Coronary artery (tissue), 2 donors: ENCODE measurements around the gene MYBPHL.

Experiments used
- DNase-seq: peaks from one replicate; pipeline ENCODE4 v3.0.0-alpha.2; 2017; ENCODE audit warnings: low spot score
- H3K27ac ChIP-seq, 2 donors: fragments of 200-600 bp; sonication (generic); one replicate each; pipeline ENCODE4 v1.5.1; 2016 to 2019
- H3K4me3 ChIP-seq: fragments of 200-600 bp; sonication (generic); 2 replicates; pipeline ENCODE4 v1.5.1; 2016; ENCODE audit warnings: mild to moderate bottlenecking, moderate library complexity
- CTCF ChIP-seq: fragments of 200-600 bp; sonication (generic); IDR thresholded peaks from one replicate; pipeline ENCODE4 v1.5.1; 2019; ENCODE audit warnings: antibody characterized with exemption

MYBPHL gene

GRCh38 chr1:109251277-109252166 is 55.3 kb downstream of the MYBPHL start:
- TF ChIP-seq CTCF: no peak
- no peak overlapping the region for H3K27ac ChIP-seq

GRCh38 chr1:109250454-109251276 is 56.1 kb downstream of the MYBPHL start:
- H3K4me3 ChIP-seq: peak overlapping the region; percentile 96
- peak; percentile 71 for DNase-seq
- H3K27ac ChIP-seq: peak overlapping the region in 1 of 2 donors; percentile 31
- TF ChIP-seq CTCF: no peak

More at GRCh38 chr1:109251277-109252166, 55.3 kb downstream of the MYBPHL start:
- DNase-seq: peak; percentile 65
- no peak overlapping the region for H3K4me3 ChIP-seq

GRCh38 chr1:109249654-109250401 is 57.0 kb downstream of the MYBPHL start:
- H3K27ac ChIP-seq: peak overlapping the region in 1 of 2 donors; percentile 31
- DNase-seq: peak; percentile 64

GRCh38 chr1:109248797-109249629 is 57.8 kb downstream of the MYBPHL start, which contains the start of gene CELSR2:
Gene CELSR2, plus strand, starts transcription at chr1:109249539. Its CDS starts 541 bp downstream, at chr1:109250080.
- no peak for TF ChIP-seq CTCF
- Histone ChIP-seq H3K4me3 (peak within 1 kb of the TSS; percentile 96), H3K27ac (peak within 1 kb of the TSS in 1 of 2 donors; percentile 31)
- peak; percentile 73 for DNase-seq

More at GRCh38 chr1:109249654-109250401, 57.0 kb downstream of the MYBPHL start:
- peak overlapping the region; percentile 96 for H3K4me3 ChIP-seq
- TF ChIP-seq CTCF: no peak

GRCh38 chr1:109248444-109248796 is 58.4 kb downstream of the MYBPHL start:
- Histone ChIP-seq H3K27ac (no peak overlapping the region), H3K4me3 (no peak overlapping the region)
- no peak for TF ChIP-seq CTCF
- DNase-seq: no peak
